GM18499 (cell line): ENCODE measurements around the gene ZNF804A.

ENCODE experiments used
- ATAC-seq: cut with Tn5 transposase; IDR thresholded peaks from one replicate; pipeline ENCODE4 v1.9.1; 2021; ENCODE audit warnings: moderate number of reproducible peaks; ENCODE audit not compliant: insufficient read depth, unreplicated experiment

ZNF804A gene

DNA sequence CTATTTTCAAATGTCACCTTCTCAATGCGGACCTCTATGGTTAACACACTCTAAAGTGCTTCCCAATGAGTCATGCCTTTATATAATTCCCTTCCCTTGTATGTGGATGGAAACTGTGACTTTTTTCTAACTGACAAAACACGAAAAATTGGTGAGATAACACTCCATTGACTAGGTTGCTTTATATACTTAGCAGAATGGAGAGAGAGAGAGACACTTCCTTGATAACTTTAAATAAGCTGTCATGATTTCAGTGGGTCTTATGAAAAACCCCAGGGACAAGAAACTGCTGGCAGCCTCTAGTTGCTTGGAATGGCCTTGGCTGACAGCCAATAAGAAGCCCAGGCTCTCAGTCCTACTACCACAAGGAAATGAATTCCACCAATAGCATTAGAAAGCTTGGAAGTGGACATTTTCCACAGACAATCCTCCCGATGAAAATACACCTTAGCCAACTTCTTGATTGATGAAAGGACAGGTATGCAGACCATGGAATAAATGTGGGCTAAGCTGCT lies 322.2 kb downstream of the ZNF804A start:
- ATAC-seq, result no peak

DNA sequence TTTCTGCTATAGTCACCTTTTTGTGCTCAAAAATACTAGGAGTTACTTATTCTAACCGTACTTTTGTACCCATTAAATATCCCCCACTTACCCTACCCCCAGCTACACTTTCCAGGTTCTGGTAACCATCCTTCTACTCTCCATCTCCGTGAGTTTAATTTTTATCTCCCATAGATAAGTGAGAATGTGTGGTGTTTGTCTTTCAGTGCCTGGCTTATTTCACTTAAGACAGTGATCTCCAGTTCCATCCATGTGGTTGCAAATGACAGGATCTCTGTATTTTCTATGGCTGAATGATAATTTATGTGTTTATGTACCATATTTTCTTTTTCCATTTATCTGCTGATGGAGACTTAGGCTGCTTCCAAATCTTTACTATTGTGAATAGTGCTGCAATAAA lies 323.3 kb downstream of the ZNF804A start:
- no peak for ATAC-seq

DNA sequence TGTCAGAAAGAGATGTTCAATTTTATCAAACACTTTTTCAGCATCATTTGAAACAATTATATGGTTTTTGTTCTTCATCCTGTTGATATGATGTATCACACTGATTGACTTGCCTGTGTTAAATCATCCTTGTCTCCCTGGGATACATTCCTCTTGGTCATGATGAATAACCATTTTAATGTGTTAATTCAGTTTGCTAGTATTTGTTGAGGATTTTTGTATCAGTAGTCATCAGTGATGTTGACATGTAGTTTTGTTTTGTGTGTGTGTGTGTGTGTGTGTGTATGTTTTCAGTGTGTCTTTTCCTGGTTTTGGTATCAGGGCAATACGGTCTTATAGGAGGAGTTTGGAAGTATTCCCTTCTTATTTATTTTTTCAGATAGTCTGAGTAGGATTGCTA lies 325.4 kb downstream of the ZNF804A start:
- no peak for ATAC-seq

DNA sequence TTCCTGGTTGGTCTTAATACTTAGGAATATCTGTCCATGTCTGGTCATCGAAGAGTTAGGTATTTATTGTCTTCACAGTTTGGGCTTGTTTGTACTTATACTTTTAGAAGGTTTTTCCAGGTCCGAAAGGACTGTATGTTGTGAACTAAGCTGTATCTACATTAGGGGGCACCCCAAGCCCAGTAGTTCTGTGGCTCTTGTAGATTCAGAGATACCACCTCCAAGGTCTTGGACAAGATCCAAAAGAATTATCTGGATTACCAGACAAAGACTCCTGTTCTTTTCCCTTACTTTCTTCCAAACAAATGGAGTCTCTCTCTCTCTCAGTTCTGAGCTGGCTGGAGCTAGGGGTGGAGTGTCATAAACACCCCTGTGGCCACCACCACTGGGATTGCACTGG lies 328.7 kb downstream of the ZNF804A start:
- no peak for ATAC-seq

DNA sequence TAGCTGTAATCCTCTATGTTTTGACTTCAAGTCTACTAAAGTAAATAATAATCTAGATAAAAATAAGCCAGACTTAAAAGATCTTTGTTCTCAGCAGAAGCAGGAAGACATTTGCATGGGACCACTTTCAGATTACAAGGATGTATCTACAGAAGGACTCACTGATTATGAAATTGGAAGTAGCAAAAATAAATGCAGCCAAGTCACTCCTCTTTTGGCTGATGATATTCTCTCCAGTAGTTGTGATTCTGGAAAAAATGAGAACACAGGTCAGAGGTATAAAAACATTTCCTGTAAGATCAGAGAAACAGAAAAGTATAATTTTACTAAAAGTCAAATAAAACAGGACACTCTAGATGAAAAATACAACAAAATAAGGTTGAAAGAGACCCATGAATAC lies 338.4 kb downstream of the ZNF804A start:
- no peak for ATAC-seq

DNA sequence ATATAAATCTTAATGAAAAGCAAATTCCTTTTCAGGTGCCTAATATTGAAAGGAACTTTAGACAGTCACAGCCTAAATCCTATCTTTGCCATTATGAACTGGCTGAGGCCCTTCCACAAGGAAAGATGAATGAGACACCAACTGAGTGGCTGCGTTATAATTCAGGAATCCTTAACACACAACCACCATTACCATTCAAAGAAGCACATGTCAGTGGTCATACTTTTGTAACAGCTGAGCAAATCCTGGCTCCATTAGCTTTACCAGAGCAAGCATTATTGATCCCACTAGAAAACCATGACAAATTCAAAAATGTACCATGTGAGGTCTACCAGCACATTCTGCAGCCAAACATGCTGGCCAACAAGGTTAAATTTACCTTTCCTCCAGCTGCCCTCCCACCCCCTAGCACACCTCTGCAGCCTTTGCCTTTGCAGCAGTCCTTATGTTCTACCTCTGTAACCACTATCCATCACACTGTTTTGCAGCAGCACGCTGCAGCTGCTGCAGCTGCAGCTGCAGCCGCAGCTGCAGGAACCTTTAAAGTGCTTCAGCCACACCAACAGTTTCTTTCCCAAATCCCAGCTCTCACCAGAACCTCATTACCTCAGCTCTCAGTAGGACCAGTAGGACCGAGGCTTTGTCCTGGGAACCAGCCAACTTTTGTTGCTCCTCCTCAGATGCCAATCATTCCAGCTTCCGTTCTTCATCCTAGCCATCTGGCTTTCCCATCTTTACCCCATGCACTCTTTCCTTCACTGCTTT lies 340.1 kb downstream of the ZNF804A start:
- no peak for ATAC-seq

DNA sequence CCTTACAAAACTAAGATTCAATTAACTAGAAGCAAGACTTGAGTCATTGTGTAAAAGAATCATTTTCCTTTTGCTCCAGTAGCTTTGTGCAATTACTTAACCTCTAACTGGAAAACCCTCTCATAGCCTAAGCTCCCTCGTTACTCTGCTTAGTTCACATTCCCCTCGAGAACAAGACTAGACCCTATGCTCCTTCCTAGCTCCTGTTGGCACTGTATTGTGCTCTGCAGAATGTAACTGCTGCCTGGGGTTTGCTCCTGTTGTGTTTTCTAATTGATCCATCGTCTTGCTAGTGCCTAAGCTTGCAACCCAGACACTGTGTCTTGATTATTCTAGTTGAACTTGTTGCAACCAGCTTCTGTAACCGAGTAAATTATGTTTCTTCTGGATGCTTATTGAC lies 347.0 kb downstream of the ZNF804A start:
- ATAC-seq, result no peak

DNA sequence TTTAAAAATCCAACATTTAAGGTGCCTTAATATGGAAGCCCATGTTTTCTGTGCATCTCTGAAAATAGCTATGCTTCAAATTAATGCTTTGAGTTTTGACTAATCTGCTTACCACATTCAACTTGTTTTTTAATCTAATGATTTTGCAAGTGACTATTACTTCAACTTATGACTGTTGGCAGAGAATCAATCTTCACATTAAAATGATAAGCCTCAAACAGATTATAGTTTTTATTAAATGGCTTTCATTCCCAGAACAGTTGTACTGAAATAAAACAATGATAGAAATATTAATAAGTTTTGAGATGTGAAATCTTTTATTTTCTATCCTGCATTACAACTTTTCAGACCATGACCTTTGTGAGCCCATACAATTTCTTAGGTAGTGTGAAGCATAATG lies 347.5 kb downstream of the ZNF804A start:
- no peak for ATAC-seq

DNA sequence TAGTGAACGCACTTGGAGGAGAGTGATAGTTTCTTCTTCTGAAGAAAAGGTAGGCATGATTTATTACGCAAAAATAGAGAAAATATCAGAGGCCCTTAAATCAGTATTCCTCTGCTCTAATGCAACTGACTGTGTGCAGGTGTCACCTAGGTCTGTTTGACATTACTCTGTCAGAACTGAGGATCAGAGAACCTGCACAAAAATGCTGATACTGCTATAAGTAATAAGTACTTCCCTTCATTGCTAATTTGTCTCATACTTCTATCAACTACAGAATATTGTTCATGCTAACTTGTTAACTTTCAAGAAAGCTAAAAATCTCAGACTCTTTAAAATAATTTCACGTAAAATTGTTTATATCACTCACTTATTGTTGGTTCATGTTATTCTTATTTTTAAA lies 358.5 kb downstream of the ZNF804A start:
- ATAC-seq, result no peak

DNA sequence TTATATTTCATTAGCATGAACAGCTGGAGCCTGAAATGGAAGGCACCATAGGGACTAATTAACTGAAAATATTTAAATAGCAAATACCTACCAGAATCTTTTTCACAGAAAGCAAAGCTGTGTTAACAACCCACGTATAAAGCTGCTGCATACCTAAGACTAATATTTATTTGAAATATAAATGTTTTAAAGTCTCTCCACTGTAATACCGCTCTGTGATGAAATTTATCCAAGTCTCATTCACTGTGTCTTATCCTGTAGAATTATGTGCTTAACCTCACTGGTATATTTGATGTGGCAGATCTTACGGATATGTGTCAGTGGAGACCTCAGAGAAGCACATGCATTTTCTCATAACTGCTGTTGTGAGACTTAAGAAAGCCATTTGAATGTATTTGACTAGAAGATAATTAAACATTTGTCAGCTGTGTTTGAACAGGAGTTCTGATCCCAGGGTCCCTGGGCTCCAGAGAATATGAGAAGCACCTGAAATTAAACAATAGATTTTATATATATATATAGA lies 373.3 kb downstream of the ZNF804A start:
- no peak for ATAC-seq
